Lung (tissue), 12 donors: Measurements from ENCODE around the gene CCDC102A. TPM values are rescaled to one million over a fixed set of nuclear protein-coding genes. Genes with fewer than 3 reads are reported as not detected.

ENCODE experiments used
- ATAC-seq: fragments of 200-7000 bp; cut with Tn5 transposase; one replicate; pipeline ENCODE4 v1.9.1; 2020; ENCODE audit warnings: moderate number of reproducible peaks; ENCODE audit not compliant: insufficient read depth, low FRiP score
- DNase-seq, 3 donors: peaks; one replicate each; pipeline ENCODE4 v3.0.0-alpha.2; 2013 to 2017
- H3K27ac ChIP-seq, 2 donors: one replicate each; pipeline ENCODE4 v1.5.1; 2013; ENCODE audit warnings: mild to moderate bottlenecking in 2 of 2, moderate library complexity in 2 of 2, control low read depth in 1 of 2, inconsistent platforms in 1 of 2, low read depth in 1 of 2, low read length in 1 of 2
- H3K27me3 ChIP-seq, 3 donors: one replicate each; pipeline ENCODE4 v1.5.1; 2013; ENCODE audit warnings: low read length in 2 of 3; ENCODE audit not compliant: control insufficient read depth in 3 of 3, insufficient read depth in 3 of 3
- H3K36me3 ChIP-seq, 4 donors: one replicate each; pipeline ENCODE4 v1.5.1; 2013; ENCODE audit warnings: low read length in 4 of 4, mild to moderate bottlenecking in 1 of 4, moderate library complexity in 1 of 4; ENCODE audit not compliant: control insufficient read depth in 4 of 4, insufficient read depth in 4 of 4
- H3K4me1 ChIP-seq, 5 donors: one replicate each; pipeline ENCODE4 v1.5.1; 2013; ENCODE audit warnings: low read length in 5 of 5, mild to moderate bottlenecking in 2 of 5, moderate library complexity in 1 of 5; ENCODE audit not compliant: control insufficient read depth in 5 of 5, insufficient read depth in 5 of 5
- H3K4me3 ChIP-seq: one replicate; pipeline ENCODE4 v1.5.1; 2013; ENCODE audit warnings: mild to moderate bottlenecking, control low read depth, moderate library complexity
- H3K9ac ChIP-seq, 2 donors: one replicate each; pipeline ENCODE4 v1.5.1; 2013; ENCODE audit warnings: low read length in 2 of 2, control low read depth in 1 of 2; ENCODE audit not compliant: insufficient read depth in 1 of 2
- H3K9me3 ChIP-seq, 4 donors: one replicate each; pipeline ENCODE4 v1.5.1; 2013; ENCODE audit warnings: low read length in 3 of 4, mild to moderate bottlenecking in 1 of 4, moderate library complexity in 1 of 4; ENCODE audit not compliant: control insufficient read depth in 4 of 4, insufficient read depth in 3 of 4
- CTCF ChIP-seq: IDR thresholded peaks from 2 replicates; pipeline ENCODE4 v1.5.1; 2012; ENCODE audit warnings: mild to moderate bottlenecking; ENCODE audit errors: control extremely low read depth, extremely low read depth
- WGBS, 2 donors: extraction: QIAGEN DNeasy Blood & Tissue Kit; methylation state at CpG; one replicate each; pipeline ENCODE4 v1.1.7; 2013; 5-methylcytosine and 5-hydroxymethylcytosine counted together
- polyA plus RNA-seq, 2 donors: library from polyadenylated mRNA; stranded (reverse); fragments of 200-250 nt; gene quantifications; one replicate each; pipeline ENCODE4 v1.2.1, GENCODE V29; 2013
- total RNA-seq, 2 donors: library from RNA; depleted of rRNA in 1 of 2; stranded (reverse); fragments of >200 nt in 1 of 2; gene quantifications; one replicate each; pipeline ENCODE4 v1.2.1, GENCODE V29; 2014 to 2021
- donor health status: control.
- donor health status: control.
- donor health status: Bipolar disorder and iron deficiency.
- donor health status: healthy.
- donor health status: DM: yes; HTN: yes; CAD: no.

CCDC102A gene
- total and polyA plus RNA-seq, 4 donors: 3.6 to 14.0 (median 6.9) TPM

GRCh38 chr16:57508035-57508425 is 28.3 kb downstream of the CCDC102A start:
- DNase-seq (no peak), ATAC-seq (no peak)
- no peak for TF ChIP-seq CTCF
- 75 to 86% methylated on average over 3 of the region's 3 CpGs for WGBS, 2 donors
- Histone ChIP-seq H3K4me3 (no peak overlapping the region), H3K27ac (no peak overlapping the region), H3K36me3 (peaks cover 0 to 5% (median 1%) of the 10 kb centered on the region in 4 donors), H3K9me3 (no peaks in the 10 kb centered on the region), H3K27me3 (no peaks in the 10 kb centered on the region), H3K9ac (no peak overlapping the region), H3K4me1 (peaks cover 0 to 29% (median 4%) of the 10 kb centered on the region in 5 donors)

DNA sequence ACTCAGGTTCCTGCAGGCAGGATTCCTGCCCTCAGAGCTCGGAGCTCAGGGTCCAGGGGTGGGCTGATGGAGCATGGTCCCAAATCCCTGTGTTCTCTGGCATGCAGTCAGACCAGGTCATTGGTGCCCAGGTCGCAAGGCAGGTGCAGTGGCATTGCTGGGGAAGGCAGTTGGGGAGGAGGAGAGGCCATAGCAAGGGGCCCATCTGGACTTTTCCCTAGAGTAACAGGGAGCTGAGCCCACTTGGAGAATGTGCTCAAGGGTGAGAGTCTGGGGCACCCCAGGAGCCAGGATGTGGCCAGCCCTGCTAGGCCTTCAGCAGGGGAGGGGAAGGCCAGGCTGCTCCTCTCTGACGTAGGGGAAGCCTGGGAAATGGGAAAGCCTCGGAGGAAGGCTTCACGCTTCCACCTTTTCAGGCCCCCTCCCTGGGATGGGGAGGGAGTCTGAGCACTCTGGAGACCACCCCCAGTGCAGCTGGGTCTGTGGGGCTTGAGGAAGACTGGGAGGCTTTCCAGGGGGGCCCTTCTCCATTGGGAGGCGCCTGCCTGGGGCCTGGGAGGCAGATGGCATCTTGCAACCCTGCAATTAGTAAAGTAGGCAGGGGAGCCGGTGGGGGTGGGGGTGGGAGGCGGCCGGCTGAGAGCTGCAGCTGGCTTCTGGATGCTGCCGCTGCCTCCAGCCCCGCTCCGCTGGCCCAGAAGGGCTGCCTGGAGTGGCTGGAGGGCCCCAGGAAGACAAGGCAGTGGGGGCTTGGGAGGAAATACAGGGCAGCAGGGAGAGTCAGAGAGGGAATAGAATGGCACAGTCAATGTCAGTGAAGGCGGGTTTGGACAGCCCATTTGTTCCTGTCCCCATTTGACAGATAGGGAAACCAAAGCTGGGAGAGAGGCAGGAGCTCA is 29.0 kb downstream of the CCDC102A start:
- Histone ChIP-seq H3K9ac (peak overlapping the region in 1 of 2 donors; percentile 37), H3K4me1 (peaks cover 0 to 31% (median 4%) of the 10 kb centered on the region in 5 donors), H3K27me3 (no peaks in the 10 kb centered on the region), H3K9me3 (no peaks in the 10 kb centered on the region), H3K4me3 (no peak overlapping the region), H3K36me3 (no peaks in the 10 kb centered on the region), H3K27ac (no peak overlapping the region)
- no peak for TF ChIP-seq CTCF
- WGBS, 2 donors: 72 to 81% methylated on average over 13 of the region's 13 CpGs
- ATAC-seq (no peak), DNase-seq (peak; percentile 21 to 38 (median 36))

GRCh38 chr16:57505169-57505568 is 31.2 kb downstream of the CCDC102A start:
- H3K9me3 ChIP-seq: no peaks in the 10 kb centered on the region
- peaks cover 0 to 36% (median 4%) of the 10 kb centered on the region in 5 donors for H3K4me1 ChIP-seq
- no peak for TF ChIP-seq CTCF
- H3K36me3 ChIP-seq: no peaks in the 10 kb centered on the region
- no peak overlapping the region for H3K27ac ChIP-seq
- H3K27me3 ChIP-seq: no peaks in the 10 kb centered on the region
- ATAC-seq (no peak), DNase-seq (no peak)
- H3K4me3 ChIP-seq: no peak overlapping the region
- 87 to 90% methylated on average over 6 of the region's 6 CpGs for WGBS, 2 donors
- H3K9ac ChIP-seq: no peak overlapping the region
